ENCODE data around the gene DUSP6. TPM values are rescaled to one million over a fixed set of nuclear protein-coding genes. Genes with fewer than 3 reads are reported as not detected.

DUSP6 gene
- total and polyA plus RNA-seq, 2 of the 13 experiments (the other 11 are each of a cell fraction or from before 2014, with no cell fraction given), result 40.9 to 161 TPM

GRCh38 chr12:89369166-89369565, 16.9 kb upstream of the DUSP6 start (continued):
- TF ChIP-seq FUBP1 (CRISPR knock-in tag; IDR thresholded peaks at IDR 0.05; ENCODE audit: borderline replicate concordance) (no peak), MEIS1 (CRISPR knock-in tag; IDR thresholded peaks at IDR 0.05; ENCODE audit: borderline replicate concordance) (no peak), ETV6 (CRISPR knock-in tag; conservative IDR thresholded peaks at IDR 0.05) (no peak), MLLT10 (CRISPR knock-in tag; IDR thresholded peaks at IDR 0.05) (no peak), ZNF510 (CRISPR knock-in tag; IDR thresholded peaks at IDR 0.05; ENCODE audit: low read depth) (no peak), ZNF547 (CRISPR knock-in tag; IDR thresholded peaks at IDR 0.05) (no peak), GATAD2A (CRISPR knock-in tag; IDR thresholded peaks at IDR 0.05) (no peak), KLF6 (CRISPR knock-in tag; IDR thresholded peaks at IDR 0.05) (no peak), BATF2 (CRISPR knock-in tag; IDR thresholded peaks at IDR 0.05) (no peak)

GRCh38 chr12:89368391-89368790, 16.1 kb upstream of the DUSP6 start:
- Histone ChIP-seq H3K27ac (ENCODE audit: extremely low read length, insufficient read depth, low read length) (no peak overlapping the region), H3K27me3 (ENCODE audit: control insufficient read depth in 1 of 2, insufficient read depth in 2 of 2, low read length in 2 of 2) (no peaks in the 10 kb centered on the region), H3K36me3 (replicated peaks in 1 of 2; ENCODE audit: control insufficient read depth in 1 of 2, insufficient read depth in 2 of 2, low read length in 2 of 2) (no peaks in the 10 kb centered on the region), H3K79me2 (ENCODE audit: insufficient read depth, low read length) (no peaks in the 10 kb centered on the region), H3K4me3 (replicated peaks in 1 of 3; ENCODE audit: insufficient read depth in 1 of 3, low read depth in 2 of 3, low read length in 3 of 3) (no peak overlapping the region), H4K20me1 (ENCODE audit: insufficient read depth, low read length) (no peaks in the 10 kb centered on the region), H3K9me3 (ENCODE audit: low read length) (no peaks in the 10 kb centered on the region), H2AFZ (ENCODE audit: low read length) (no peak overlapping the region), H3K4me1 (ENCODE audit: insufficient read depth, low read length) (peaks cover 40% of the 10 kb centered on the region), H3K4me2 (ENCODE audit: low read depth, low read length) (no peak overlapping the region), H3K9ac (ENCODE audit: insufficient read depth, low read depth, low read length) (no peak overlapping the region)
- in situ Hi-C loops (cut with HindIII; ENCODE audit: extremely low pct_ligation_motif_present, low pct_unique_long_range_greater_than_20kb), result no loop called here
- no peak for ATAC-seq
- WGBS (ENCODE audit: low lambda C conversion rate), result 77% methylated on average over 4 of the region's 4 CpGs
- no peak for FAIRE-seq
- TF ChIP-seq ZSCAN20 (CRISPR knock-in tag; IDR thresholded peaks at IDR 0.05; ENCODE audit: borderline replicate concordance) (no peak), FOXO4 (CRISPR knock-in tag; conservative IDR thresholded peaks at IDR 0.05) (no peak), CENPBD1 (CRISPR knock-in tag; IDR thresholded peaks at IDR 0.05; ENCODE audit: borderline replicate concordance, low read depth) (no peak), RAD51 (IDR thresholded peaks at IDR 0.05; ENCODE audit: borderline replicate concordance) (no peak)
- DNase-seq (ENCODE audit: low spot score), result no peak
- CTCF ChIA-PET (ENCODE audit: low intra/inter-chr PET ratio, low total read pairs), result no interaction called here
- intact Hi-C loops (cut with micrococcal nuclease; ENCODE audit: unreplicated experiment), result no loop called here
- POLR2A ChIA-PET, result no interaction called here
- BruUV-seq (replicated peaks), result no TSS peak
